Measurements from ENCODE around the gene ABHD3.
"Not testable (repeated sequence)": the region's sequence is repeated elsewhere in the genome, so short reads cannot be mapped to it uniquely, and the experiment has no call there.

Gene ABHD3

DNA sequence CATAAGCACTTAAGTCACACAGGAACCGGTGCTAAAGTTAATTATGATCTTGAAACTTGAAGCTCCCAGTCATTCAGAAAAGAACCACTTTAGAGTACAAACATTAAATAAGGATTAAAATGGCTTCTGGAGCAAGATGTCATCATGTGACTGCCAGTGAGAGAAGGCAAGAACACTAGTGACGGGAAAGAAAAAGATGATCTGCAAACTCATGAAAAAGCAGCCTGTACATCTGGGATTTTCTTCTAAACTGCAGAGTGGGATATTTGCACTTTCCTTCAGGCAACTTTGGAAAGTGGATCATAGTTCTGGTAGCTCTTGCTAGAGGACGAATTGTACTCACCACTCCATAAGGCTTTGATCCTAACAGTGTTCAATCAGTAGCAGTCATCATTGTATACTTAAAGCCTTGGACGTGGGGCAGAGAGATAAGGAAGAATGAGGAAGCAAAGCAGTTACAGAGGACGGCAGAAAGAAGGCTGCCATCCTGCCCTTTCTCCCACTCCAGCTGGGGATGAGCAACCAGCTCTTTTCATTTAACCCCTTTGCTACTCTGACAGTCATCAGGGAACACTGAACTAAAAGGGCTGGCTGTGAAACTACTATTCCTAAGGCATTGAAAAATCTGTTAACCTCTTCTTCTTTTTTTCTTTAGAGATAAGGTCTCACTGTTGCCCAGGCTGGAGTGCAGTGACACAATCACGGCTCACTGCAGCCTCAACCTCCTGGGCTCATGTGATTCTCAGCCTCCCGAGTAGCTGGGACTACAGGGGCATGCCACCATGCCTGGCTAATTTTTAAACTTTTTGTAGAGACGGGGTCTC, 18.1 kb downstream of the ABHD3 start:
- TF ChIP-seq, protein P1, sequence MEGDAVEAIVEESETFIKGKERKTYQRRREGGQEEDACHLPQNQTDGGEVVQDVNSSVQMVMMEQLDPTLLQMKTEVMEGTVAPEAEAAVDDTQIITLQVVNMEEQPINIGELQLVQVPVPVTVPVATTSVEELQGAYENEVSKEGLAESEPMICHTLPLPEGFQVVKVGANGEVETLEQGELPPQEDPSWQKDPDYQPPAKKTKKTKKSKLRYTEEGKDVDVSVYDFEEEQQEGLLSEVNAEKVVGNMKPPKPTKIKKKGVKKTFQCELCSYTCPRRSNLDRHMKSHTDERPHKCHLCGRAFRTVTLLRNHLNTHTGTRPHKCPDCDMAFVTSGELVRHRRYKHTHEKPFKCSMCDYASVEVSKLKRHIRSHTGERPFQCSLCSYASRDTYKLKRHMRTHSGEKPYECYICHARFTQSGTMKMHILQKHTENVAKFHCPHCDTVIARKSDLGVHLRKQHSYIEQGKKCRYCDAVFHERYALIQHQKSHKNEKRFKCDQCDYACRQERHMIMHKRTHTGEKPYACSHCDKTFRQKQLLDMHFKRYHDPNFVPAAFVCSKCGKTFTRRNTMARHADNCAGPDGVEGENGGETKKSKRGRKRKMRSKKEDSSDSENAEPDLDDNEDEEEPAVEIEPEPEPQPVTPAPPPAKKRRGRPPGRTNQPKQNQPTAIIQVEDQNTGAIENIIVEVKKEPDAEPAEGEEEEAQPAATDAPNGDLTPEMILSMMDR (IDR thresholded peaks at IDR 0.05; ENCODE audit: low read depth, low read length, missing control alignments), result no peak
- no peak overlapping the region for H3K4me3 ChIP-seq (ENCODE audit: low read depth, low read length)
- no peak for DNase-seq (ENCODE audit: low read depth)

DNA sequence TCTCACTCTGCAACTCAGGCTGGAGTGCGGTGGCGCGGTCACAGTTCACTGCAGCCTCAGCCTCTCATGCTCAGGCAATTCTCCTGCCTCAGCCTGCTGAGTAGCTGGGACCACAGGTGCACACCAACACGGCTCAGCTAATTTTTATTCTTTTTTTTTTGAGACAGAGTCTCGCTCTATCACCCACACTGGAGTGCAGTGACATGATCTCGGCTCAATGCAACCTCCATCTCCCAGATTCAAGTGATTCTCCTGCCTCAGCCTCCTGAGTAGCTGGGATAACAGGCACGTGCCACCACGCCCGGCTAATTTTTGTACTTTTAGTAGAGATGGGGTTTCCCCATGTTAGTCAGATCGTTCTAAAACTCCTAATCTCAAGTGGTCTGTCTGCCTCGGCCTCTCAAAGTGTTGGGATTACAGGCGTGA, 19.0 kb downstream of the ABHD3 start:
- not testable (repeated sequence) for H3K4me3 ChIP-seq (ENCODE audit: low read depth, low read length); DNase-seq (ENCODE audit: low read depth)

DNA sequence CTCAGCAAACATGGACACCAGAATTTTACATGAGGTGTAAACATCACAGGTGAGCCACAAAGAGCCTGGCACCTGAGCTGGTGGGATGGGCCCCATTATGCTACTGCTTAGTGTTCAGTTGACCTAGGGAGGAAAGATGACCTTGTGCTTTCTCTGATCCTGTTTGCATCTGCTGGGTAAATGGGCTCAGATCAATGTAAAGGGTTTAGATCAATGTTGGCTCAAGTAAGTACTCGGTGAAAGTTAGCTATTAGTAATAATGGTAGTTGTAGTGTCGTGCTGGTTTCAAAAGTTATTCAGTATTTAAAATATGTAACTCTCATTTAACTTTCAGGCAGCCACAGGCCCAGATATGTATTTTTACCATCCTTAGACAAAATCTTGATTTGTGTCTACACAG, 19.8 kb downstream of the ABHD3 start:
- DNase-seq (ENCODE audit: low read depth), result no peak
- H3K4me3 ChIP-seq (ENCODE audit: low read depth, low read length), result no peak overlapping the region; the same call in 1 of the 2 replicates
- TF ChIP-seq, protein P1 (IDR thresholded peaks at IDR 0.05; ENCODE audit: low read depth, low read length, missing control alignments), result no peak

DNA sequence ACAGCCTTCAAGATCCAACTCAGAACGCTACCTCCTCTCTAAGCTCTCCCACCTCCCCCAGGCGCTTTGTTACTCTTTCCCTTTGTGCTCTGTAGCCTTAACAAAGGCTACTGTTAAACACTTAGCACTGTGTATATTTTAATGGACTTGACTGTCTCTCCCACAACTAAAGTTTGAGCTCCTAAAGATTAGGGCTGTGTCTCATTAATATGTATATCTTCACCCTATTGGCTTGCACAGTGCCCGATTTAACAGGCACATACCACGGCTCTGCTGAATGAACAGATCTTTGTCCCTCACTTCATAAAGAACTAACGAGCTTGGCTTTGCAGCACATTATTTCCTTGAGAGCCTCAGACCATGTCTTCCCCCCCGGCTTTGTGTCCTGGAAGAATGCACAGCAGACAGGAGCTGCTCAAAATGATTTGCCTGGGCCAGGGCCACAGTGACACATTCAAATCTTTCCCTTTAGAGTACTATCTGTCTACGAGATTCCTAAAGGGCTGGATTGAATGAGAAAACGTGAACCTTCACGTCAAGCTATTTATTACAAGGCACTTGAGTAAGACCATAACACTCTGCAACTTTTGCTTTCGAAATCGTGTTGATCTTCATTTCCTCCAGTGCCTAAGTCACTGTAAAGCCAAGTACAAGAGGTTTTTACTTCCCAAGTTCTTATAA, 22.1 kb downstream of the ABHD3 start:
- no peak for DNase-seq (ENCODE audit: low read depth)
- peak overlapping the region; percentile 49 for H3K4me3 ChIP-seq (ENCODE audit: low read depth, low read length)
- TF ChIP-seq, protein P1 (IDR thresholded peaks at IDR 0.05; ENCODE audit: low read depth, low read length, missing control alignments), result no peak

DNA sequence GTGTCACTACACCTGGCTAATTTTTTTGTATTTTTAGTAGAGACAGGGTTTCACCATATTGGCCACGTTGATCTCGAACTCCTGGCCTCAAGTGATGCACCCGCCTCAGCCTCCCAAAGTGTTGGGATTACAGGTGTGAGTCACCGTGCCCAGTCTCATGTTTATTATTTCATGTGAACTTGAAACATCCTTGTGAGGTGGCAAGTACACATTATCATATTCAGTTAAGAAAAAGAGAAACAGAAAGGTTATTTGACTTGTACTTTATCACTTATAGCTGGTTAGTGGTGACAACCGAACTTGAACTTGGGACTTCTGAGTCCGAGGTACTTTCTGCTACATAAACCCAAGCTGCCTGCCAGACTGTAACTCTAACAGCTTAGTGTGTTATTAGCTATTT, 24.4 kb downstream of the ABHD3 start:
- no peak overlapping the region for H3K4me3 ChIP-seq (ENCODE audit: low read depth, low read length)
- TF ChIP-seq, protein P1 (IDR thresholded peaks at IDR 0.05; ENCODE audit: low read depth, low read length, missing control alignments), result no peak
- DNase-seq (ENCODE audit: low read depth), result no peak

DNA sequence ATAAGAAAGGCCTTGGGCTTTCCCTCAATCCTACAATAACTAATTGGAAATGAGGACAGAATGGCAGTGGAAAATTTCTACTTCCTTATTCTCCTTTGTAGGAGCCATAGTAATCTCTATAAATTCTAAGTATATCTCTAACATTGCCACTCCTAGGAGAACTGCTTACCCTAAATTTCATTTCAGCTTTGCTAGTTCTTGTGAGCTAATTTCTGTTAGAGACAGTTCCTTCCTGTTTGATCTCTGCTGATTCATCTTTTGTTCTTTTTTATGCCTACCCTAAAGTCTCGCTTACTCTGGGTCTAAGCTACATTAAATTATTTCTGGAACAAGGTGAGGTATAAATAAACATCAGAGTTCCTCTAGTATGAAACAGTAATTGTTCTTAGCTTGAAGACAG, 25.7 kb downstream of the ABHD3 start:
- TF ChIP-seq, protein P1 (IDR thresholded peaks at IDR 0.05; ENCODE audit: low read depth, low read length, missing control alignments), result no peak
- DNase-seq (ENCODE audit: low read depth), result no peak
- H3K4me3 ChIP-seq (ENCODE audit: low read depth, low read length), result no peak overlapping the region

DNA sequence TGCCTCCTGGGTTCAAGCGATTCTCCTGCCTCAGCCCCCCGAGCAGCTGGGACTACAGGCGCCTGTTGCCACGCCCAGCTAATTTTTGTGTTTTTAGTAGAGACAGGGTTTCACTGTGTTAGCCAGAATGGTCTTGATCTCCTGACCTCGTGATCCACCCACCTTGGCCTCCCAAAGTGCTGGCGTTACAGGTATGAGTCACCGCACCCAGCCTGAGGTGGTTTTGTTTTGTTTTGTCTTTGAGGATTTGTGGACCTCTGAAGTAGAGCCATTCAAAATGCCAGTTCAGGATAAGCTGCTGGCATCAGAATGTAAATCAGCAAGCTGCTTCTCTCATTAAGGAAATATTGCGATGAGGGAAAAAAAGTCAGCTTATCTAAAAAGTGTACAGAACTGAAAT, 29.2 kb downstream of the ABHD3 start:
- not testable (repeated sequence) for H3K4me3 ChIP-seq (ENCODE audit: low read depth, low read length); DNase-seq (ENCODE audit: low read depth)
